ENCODE data around the gene FAM184A. TPM values are rescaled to one million over a fixed set of nuclear protein-coding genes. Genes with fewer than 3 reads are reported as not detected.
A peak's percentile ranks its signal among the peaks of the same experiment; 100 is the strongest.

Gene FAM184A
- total RNA-seq, 1 experiment from 2014 or later: 8.6 TPM

DNA sequence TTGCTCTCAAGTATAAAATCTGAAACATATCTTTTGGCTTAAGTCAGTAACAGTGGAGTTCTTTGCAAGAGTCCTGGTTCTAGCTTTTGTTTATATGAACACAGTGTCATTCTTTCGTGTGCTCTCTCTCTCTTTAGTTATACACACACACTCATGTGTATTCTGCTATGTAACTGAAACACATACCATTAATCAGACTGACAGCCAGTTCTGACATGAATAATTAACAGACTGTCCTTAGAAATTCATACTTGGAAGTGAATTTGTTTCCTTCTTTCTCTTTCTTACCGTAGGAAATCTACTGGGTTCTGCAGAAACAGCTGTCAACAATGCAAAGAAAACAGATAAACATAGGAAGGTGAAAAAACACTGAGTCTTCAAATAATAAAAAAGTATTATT, 146.0 kb downstream of the FAM184A start:
- Mint-ChIP-seq H3K4me3 (ENCODE audit: low read depth, unreplicated experiment) (peak overlapping the region; percentile 86), H3K4me1 (ENCODE audit: low read depth, unreplicated experiment) (peaks cover 30% of the 10 kb centered on the region), H3K27ac (ENCODE audit: unreplicated experiment) (peak overlapping the region; percentile 42), H3K9me3 (ENCODE audit: low read depth, unreplicated experiment) (peaks cover 2% of the 10 kb centered on the region), H3K36me3 (ENCODE audit: insufficient read depth, unreplicated experiment) (peaks cover 36% of the 10 kb centered on the region), H3K27me3 (ENCODE audit: unreplicated experiment) (no peaks in the 10 kb centered on the region)
- BruUV-seq (replicated peaks): no TSS peak
- CTCF ChIA-PET: no interaction called here
- TF ChIP-seq, protein P1, sequence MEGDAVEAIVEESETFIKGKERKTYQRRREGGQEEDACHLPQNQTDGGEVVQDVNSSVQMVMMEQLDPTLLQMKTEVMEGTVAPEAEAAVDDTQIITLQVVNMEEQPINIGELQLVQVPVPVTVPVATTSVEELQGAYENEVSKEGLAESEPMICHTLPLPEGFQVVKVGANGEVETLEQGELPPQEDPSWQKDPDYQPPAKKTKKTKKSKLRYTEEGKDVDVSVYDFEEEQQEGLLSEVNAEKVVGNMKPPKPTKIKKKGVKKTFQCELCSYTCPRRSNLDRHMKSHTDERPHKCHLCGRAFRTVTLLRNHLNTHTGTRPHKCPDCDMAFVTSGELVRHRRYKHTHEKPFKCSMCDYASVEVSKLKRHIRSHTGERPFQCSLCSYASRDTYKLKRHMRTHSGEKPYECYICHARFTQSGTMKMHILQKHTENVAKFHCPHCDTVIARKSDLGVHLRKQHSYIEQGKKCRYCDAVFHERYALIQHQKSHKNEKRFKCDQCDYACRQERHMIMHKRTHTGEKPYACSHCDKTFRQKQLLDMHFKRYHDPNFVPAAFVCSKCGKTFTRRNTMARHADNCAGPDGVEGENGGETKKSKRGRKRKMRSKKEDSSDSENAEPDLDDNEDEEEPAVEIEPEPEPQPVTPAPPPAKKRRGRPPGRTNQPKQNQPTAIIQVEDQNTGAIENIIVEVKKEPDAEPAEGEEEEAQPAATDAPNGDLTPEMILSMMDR (IDR thresholded peaks at IDR 0.05; ENCODE audit: unreplicated experiment): no peak
- no peak for DNase-seq
- intact Hi-C loops (cut with micrococcal nuclease; ENCODE audit: unreplicated experiment): loop anchor here (5.0 kb wide), 1 partner anchor 35 kb away; no protein-coding TSS in a partner anchor

GRCh38 chr6:118931436-118931835, 147.0 kb downstream of the FAM184A start:
- BruUV-seq (replicated peaks): no TSS peak
- TF ChIP-seq, protein P1 (IDR thresholded peaks at IDR 0.05; ENCODE audit: unreplicated experiment): no peak
- peaks cover 30% of the 10 kb centered on the region for H3K4me1 Mint-ChIP-seq (ENCODE audit: low read depth, unreplicated experiment)
- intact Hi-C loops (cut with micrococcal nuclease; ENCODE audit: unreplicated experiment): loop anchor here (5.0 kb wide), 1 partner anchor 34 kb away; no protein-coding TSS in a partner anchor
- H3K4me3 Mint-ChIP-seq (ENCODE audit: low read depth, unreplicated experiment): no peak overlapping the region
- H3K9me3 Mint-ChIP-seq (ENCODE audit: low read depth, unreplicated experiment): peaks cover 2% of the 10 kb centered on the region
- no peak overlapping the region for H3K27ac Mint-ChIP-seq (ENCODE audit: unreplicated experiment)
- CTCF ChIA-PET: no interaction called here
- no peak for DNase-seq
- H3K27me3 Mint-ChIP-seq (ENCODE audit: unreplicated experiment): no peaks in the 10 kb centered on the region
- H3K36me3 Mint-ChIP-seq (ENCODE audit: insufficient read depth, unreplicated experiment): peaks cover 36% of the 10 kb centered on the region

- BruUV-seq (replicated peaks): no TSS peak
- H3K9me3 Mint-ChIP-seq (ENCODE audit: low read depth, unreplicated experiment): no peaks in the 10 kb centered on the region
These were observed 147.8 kb downstream of the FAM184A start for GRCh38 chr6:118930680-118931079.

GRCh38 chr6:118923035-118923434, 155.4 kb downstream of the FAM184A start:
- no peak overlapping the region for H3K27ac Mint-ChIP-seq (ENCODE audit: unreplicated experiment)
- no peaks in the 10 kb centered on the region for H3K9me3 Mint-ChIP-seq (ENCODE audit: low read depth, unreplicated experiment)
- DNase-seq: no peak
- no peak overlapping the region for H3K4me3 Mint-ChIP-seq (ENCODE audit: low read depth, unreplicated experiment)
- intact Hi-C loops (cut with micrococcal nuclease; ENCODE audit: unreplicated experiment): no loop called here
- no peaks in the 10 kb centered on the region for H3K27me3 Mint-ChIP-seq (ENCODE audit: unreplicated experiment)
- peaks cover 16% of the 10 kb centered on the region for H3K36me3 Mint-ChIP-seq (ENCODE audit: insufficient read depth, unreplicated experiment)
- TF ChIP-seq, protein P1 (IDR thresholded peaks at IDR 0.05; ENCODE audit: unreplicated experiment): no peak
- CTCF ChIA-PET: no interaction called here
- H3K4me1 Mint-ChIP-seq (ENCODE audit: low read depth, unreplicated experiment): no peaks in the 10 kb centered on the region
- BruUV-seq (replicated peaks): no TSS peak

More at GRCh38 chr6:118930680-118931079, 147.8 kb downstream of the FAM184A start:
- H3K27ac Mint-ChIP-seq (ENCODE audit: unreplicated experiment): no peak overlapping the region
- TF ChIP-seq, protein P1 (IDR thresholded peaks at IDR 0.05; ENCODE audit: unreplicated experiment): no peak
- H3K36me3 Mint-ChIP-seq (ENCODE audit: insufficient read depth, unreplicated experiment): peaks cover 33% of the 10 kb centered on the region
- peaks cover 24% of the 10 kb centered on the region for H3K4me1 Mint-ChIP-seq (ENCODE audit: low read depth, unreplicated experiment)
- DNase-seq: no peak
- no peaks in the 10 kb centered on the region for H3K27me3 Mint-ChIP-seq (ENCODE audit: unreplicated experiment)
- intact Hi-C loops (cut with micrococcal nuclease; ENCODE audit: unreplicated experiment): loop anchor here (5.0 kb wide), 1 partner anchor 33 kb away; no protein-coding TSS in a partner anchor
- no peak overlapping the region for H3K4me3 Mint-ChIP-seq (ENCODE audit: low read depth, unreplicated experiment)
- CTCF ChIA-PET: no interaction called here

Measured in Calu3 (cell line).